Measurements from ENCODE around the gene TALDO1. TPM values are rescaled to one million over a fixed set of nuclear protein-coding genes. Genes with fewer than 3 reads are reported as not detected.

The TALDO1 gene
- total and polyA plus RNA-seq, 5 experiments from 2014 or later: 120 to 173 (median 160) TPM

GRCh38 chr11:776263-776560, 28.9 kb downstream of the TALDO1 start:
- DNase-seq (no peak), ATAC-seq (no peak)
- Mint-ChIP-seq H3K4me3 (peak overlapping the region; percentile 69 to 91 (median 76)), H3K27me3 (no peaks in the 10 kb centered on the region), H3K4me1 (peaks cover 5 to 37% (median 22%) of the 10 kb centered on the region in 4 donors), H3K9me3 (no peaks in the 10 kb centered on the region), H3K27ac (peak overlapping the region in 7 of 10 donors; percentile 43 to 87 (median 69)), H3K36me3 (no peaks in the 10 kb centered on the region)
- POLR2A ChIA-PET: interaction anchor here (0.9 to 3.1 kb wide), 7 partner anchors 10 to 216 kb away, joined by 3 to 10 read pairs (median 4); partner anchors contain the start of genes LMNTD2, PHRF1 and PNPLA2

DNA sequence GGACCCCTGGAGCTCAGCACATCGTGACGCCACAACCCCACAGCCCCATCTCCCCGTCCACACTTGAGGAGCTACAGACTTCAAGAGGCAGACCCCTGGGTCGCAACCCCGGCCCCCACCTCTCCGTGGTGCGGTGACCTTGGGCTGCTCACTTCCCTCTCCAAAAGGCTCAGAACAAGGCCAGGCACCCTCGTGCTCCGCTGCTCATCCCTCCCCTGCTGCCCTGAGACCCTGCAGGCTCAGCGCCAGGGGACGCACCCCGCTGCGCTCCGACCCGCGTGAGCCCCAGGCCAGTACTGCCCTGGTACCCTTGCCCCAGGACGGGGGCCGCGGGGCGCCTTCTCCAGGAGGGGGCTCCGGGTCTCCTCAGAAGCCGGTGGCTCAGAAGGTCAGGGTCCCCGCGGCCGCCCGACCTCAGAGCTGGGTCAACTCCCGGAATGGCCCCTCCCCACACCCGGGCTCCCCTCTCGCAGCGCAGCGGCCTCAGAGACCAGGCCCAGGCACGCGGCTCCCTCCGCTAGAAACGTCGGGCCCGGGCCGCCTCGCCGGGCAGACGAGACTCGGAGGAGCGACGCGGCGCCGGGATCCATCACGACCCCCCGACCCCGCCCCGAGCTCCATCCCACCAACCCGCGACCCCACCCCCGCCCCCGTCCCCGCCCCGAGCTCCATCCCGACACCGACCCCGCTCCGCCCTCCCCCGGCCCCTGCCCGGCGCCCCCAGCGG, 29.5 kb downstream of the TALDO1 start:
- peaks cover 5 to 41% (median 22%) of the 10 kb centered on the region in 4 donors for H3K4me1 Mint-ChIP-seq
- no peaks in the 10 kb centered on the region for H3K27me3 Mint-ChIP-seq
- no peaks in the 10 kb centered on the region for H3K36me3 Mint-ChIP-seq
- POLR2A ChIA-PET: interaction anchor here (0.9 to 4.2 kb wide), 9 partner anchors 9 to 200 kb away, joined by 3 to 29 read pairs (median 6); partner anchors contain the start of genes PHRF1, PNPLA2 and RPLP2
- peak overlapping the region; percentile 69 to 91 (median 76) for H3K4me3 Mint-ChIP-seq
- ATAC-seq (peak; percentile 45 to 56), DNase-seq (peak in 1 of 10 donors; percentile 28)
- H3K9me3 Mint-ChIP-seq: no peaks in the 10 kb centered on the region
- peak overlapping the region in 8 of 10 donors; percentile 43 to 88 (median 74) for H3K27ac Mint-ChIP-seq

- Mint-ChIP-seq H3K4me3 (peak within 1 kb of the TSS; percentile 72 to 92 (median 82)), H3K9me3 (no peaks in the 10 kb centered on the region), H3K36me3 (no peaks in the 10 kb centered on the region), H3K27me3 (no peaks in the 10 kb centered on the region), H3K4me1 (peaks cover 5 to 42% (median 22%) of the 10 kb centered on the region in 4 donors), H3K27ac (peak within 1 kb of the TSS in 8 of 10 donors; percentile 43 to 90 (median 80))
- POLR2A ChIA-PET: interaction anchor here (0.7 to 4.2 kb wide), 13 partner anchors 9 to 201 kb away, joined by 3 to 29 read pairs (median 5); partner anchors contain the start of genes PHRF1, PNPLA2 and RPLP2
- peak; percentile 86 to 89 for ATAC-seq
- peak; percentile 86 to 99 (median 93) for DNase-seq
Observed at GRCh38 chr11:777288-778255, 30.3 kb downstream of the TALDO1 start, which contains the start of gene GATD1. TSS of gene GATD1 (minus strand) at chr11:777487. CDS start at chr11:777462, 25 bp downstream.

DNA sequence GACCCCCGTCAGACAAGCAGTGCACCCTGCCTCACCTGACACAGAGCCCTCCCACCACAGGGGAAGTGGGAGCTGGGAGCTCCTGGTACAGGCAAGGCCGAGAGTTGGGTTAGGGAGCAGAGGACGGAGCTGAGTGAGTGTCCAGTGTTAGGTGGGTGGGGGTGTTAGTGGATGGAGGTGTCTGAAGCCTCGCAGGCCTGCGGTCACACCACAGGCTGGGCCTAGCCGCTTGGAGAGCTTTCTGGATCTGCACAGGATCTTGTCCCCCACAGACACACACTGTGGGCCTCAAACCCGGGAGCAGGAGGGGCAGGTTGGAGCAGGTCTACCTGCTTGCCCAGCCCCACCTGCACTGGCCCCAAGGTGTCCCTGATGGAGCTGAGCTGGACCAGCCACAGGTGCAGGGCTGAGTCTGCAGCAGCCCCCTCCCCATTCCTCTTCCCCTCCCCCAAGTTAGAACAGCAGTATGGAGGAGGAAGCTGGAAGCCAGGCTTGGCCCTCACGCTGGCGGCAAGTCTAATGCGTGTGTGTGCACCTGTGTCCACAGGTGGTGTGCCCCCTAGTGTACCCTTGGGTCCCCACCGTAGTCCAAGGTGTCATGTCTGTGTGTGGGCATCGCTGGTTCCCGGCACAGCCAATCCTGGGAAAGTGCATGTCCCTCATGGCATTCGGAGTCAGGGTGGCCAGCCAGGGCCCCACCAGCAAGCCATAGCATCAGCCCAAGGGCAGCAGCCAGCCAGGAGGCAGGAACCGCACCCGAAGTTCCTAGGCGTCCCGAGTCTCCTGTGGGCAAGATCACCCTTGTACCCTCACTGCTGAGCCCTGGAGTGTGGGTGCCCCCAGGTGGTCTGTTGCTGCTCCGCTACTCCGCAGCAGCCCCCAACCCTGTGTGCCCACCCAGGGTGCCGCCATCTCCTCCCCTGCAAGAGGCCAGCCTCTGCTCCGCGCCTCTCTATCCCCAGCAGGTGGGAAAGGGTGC, 32.0 kb downstream of the TALDO1 start:
- Mint-ChIP-seq H3K36me3 (peaks cover 0 to 4% (median 0%) of the 10 kb centered on the region in 3 donors), H3K4me1 (peaks cover 8 to 41% (median 24%) of the 10 kb centered on the region in 4 donors), H3K27me3 (no peaks in the 10 kb centered on the region), H3K9me3 (no peaks in the 10 kb centered on the region), H3K4me3 (peak overlapping the region; percentile 13 to 77 (median 42)), H3K27ac (peak overlapping the region in 5 of 10 donors; percentile 22 to 87 (median 69))
- ATAC-seq: no peak
- POLR2A ChIA-PET: interaction anchor here (0.7 to 4.2 kb wide), 4 partner anchors 17 to 89 kb away, joined by 3 to 29 read pairs (median 8); partner anchors contain the start of gene RPLP2
- no peak for DNase-seq

DNA sequence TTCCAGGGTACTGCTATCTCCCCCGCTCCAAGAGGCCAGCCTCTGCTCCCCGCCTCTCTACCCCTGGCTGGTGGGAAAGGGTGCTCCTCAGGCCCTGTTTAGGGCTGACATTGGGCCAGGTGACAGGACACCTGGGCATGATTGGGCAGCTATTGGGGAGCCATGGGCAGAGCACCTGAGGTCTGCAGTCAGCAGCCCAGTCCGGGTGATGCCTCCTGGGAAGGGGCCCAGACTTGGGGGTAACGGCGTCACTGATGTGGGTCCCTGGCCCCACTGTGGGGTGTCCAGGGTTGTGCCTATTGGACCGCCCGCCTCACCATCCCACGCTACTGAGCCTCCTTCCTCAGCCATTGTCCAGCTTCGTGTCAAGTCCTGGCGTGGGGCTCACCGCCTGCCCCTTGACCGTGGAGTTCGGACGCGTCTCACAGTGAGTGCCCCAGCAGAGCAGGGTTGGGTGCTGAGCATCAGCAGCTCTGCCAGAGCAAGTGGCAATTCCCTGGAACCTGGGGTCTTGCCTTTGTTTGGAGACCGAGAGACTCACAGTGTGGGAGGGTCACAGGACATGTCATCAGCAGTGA, 32.8 kb downstream of the TALDO1 start:
- Mint-ChIP-seq H3K27me3 (no peaks in the 10 kb centered on the region), H3K4me1 (peaks cover 8 to 34% (median 22%) of the 10 kb centered on the region in 4 donors), H3K36me3 (peaks cover 0 to 4% (median 0%) of the 10 kb centered on the region in 3 donors), H3K27ac (peak overlapping the region in 1 of 10 donors; percentile 4), H3K9me3 (no peaks in the 10 kb centered on the region), H3K4me3 (peak overlapping the region in 4 of 10 donors; percentile 27 to 65 (median 42))
- DNase-seq: no peak
- no peak for ATAC-seq
- POLR2A ChIA-PET: interaction anchor here (4.2 kb wide), 1 partner anchor 16 kb away, joined by 29 read pairs; no protein-coding TSS in a partner anchor

DNA sequence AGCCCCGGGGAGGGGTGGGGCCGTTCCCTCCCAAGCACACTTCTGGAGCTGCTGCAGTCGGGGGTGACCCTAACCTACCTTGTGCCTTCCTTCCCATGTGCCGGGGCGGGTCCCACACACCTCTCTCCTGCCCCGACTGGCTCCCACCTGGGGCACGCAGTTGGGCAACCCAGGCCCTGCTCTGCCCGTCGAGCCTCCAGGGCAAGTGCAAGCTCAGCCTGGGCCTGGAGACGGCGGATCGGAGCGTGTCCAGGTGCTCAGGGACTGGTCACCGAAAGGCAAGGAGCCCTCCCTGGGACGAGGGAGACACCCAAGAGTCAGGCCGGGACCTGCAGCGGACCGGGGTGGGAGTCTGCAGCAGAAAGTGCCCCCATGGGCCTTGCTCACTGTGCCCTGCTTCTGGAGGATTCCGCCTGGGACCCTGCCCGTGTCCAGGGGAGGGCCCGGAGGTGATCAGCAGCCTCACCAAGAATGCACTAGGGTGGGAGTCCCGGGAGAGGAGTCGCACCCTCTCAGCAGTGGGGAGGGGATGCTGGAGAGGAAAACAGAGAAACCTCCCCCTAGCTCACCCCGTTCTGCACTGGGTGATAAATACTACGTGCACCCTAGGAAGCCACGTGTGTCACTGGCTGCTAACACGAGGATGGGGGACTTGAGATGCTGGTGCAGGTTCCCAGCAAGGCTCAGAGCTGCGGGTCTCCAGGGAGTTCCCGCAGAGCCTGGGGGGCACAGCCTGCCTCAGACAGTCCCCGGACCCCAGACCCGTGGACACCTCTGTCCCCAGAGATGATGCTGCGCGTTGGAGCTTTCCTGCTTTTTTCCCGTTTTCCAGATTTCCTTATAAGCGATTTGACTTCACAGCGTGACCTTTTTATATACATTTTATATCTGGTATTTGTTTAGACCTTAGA, 35.3 kb downstream of the TALDO1 start:
- POLR2A ChIA-PET: interaction anchor here (0.8 kb wide), 1 partner anchor 10 kb away, joined by 3 read pairs; no protein-coding TSS in a partner anchor

GRCh38 chr11:783581-784015, 36.3 kb downstream of the TALDO1 start:
- DNase-seq: peak in 2 of 10 donors; percentile 3 to 27

More for the DNA sequence above, 35.3 kb downstream of the TALDO1 start:
- Mint-ChIP-seq H3K9me3 (no peaks in the 10 kb centered on the region), H3K4me3 (no peak overlapping the region), H3K27me3 (no peaks in the 10 kb centered on the region), H3K4me1 (peaks cover 5 to 28% (median 12%) of the 10 kb centered on the region in 4 donors), H3K36me3 (peaks cover 0 to 4% (median 0%) of the 10 kb centered on the region in 3 donors), H3K27ac (no peak overlapping the region)
- no peak for ATAC-seq
- peak in 1 of 10 donors; percentile 2 for DNase-seq

DNA sequence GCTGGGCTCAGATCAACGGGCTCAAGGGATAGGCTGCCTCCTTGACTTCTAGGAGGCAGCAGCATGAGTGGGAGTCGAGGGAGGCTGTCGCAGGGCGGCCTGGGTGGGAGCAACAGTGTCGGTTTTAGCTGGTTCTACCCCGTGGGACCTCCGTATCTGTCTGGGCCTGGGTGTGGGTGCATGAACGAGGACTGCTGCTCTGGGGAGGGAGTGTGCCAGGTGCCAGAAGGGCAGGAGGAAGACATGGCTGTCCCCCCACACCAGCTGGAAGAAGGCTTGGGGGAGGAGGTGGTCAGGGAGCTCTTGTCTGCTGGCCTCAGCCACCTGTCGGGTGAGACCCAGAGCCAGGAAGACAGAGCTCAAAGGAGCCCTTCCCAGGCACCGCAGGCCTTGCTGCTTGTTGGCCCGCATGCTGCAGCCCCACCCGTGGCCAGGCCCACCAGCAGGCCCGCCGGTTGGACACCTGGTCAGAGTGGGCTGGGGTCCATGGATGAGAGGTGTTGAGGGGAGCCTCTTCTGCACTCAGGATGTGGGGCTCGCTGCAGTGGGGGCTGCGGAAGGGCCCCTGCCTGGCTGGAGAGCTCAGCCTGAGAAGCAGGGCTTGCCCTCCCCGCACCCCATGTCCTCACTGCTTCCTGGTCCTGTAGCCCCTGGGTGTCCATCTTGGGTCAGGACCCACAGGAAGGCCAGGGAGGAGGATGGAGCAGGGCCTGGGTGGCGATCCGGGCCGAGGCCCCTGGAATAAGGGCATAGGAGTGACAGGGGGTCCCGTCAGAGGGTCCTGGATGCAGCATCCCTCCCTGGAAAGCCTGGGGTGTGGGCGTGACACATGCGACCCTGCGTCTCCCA, 39.2 kb downstream of the TALDO1 start:
- H3K4me1 Mint-ChIP-seq: peaks cover 9 to 19% (median 17%) of the 10 kb centered on the region in 4 donors
- POLR2A ChIA-PET: interaction anchor here (1.0 to 2.0 kb wide), 5 partner anchors 8 to 49 kb away, joined by 3 to 6 read pairs (median 4); no protein-coding TSS in a partner anchor
- DNase-seq: no peak
- peak overlapping the region in 3 of 10 donors; percentile 40 to 53 (median 44) for H3K27ac Mint-ChIP-seq
- no peak for ATAC-seq
- H3K27me3 Mint-ChIP-seq: peaks cover 0 to 5% (median 0%) of the 10 kb centered on the region in 5 donors
- H3K4me3 Mint-ChIP-seq: peak overlapping the region in 1 of 10 donors; percentile 11
- H3K36me3 Mint-ChIP-seq: peaks cover 0 to 8% (median 4%) of the 10 kb centered on the region in 3 donors
- H3K9me3 Mint-ChIP-seq: no peaks in the 10 kb centered on the region

More at GRCh38 chr11:783581-784015, 36.3 kb downstream of the TALDO1 start:
- POLR2A ChIA-PET: interaction anchor here (0.8 to 1.0 kb wide), 2 partner anchors 9 to 195 kb away, joined by 3 read pairs; no protein-coding TSS in a partner anchor
- peaks cover 0 to 4% (median 0%) of the 10 kb centered on the region in 3 donors for H3K36me3 Mint-ChIP-seq
- ATAC-seq: peak; percentile 57 to 85
- peaks cover 9 to 28% (median 16%) of the 10 kb centered on the region in 4 donors for H3K4me1 Mint-ChIP-seq
- H3K27ac Mint-ChIP-seq: peak overlapping the region in 1 of 10 donors; percentile 55
- peaks cover 0 to under 1% (median 0%) of the 10 kb centered on the region in 5 donors for H3K27me3 Mint-ChIP-seq
- no peak overlapping the region for H3K4me3 Mint-ChIP-seq
- no peaks in the 10 kb centered on the region for H3K9me3 Mint-ChIP-seq

- POLR2A ChIA-PET: interaction anchor here (0.9 to 2.0 kb wide), 3 partner anchors 9 to 50 kb away, joined by 3 to 6 read pairs (median 4); no protein-coding TSS in a partner anchor
- H3K36me3 Mint-ChIP-seq: peaks cover 0 to 11% (median 4%) of the 10 kb centered on the region in 3 donors
- no peak overlapping the region for H3K27ac Mint-ChIP-seq
- H3K9me3 Mint-ChIP-seq: no peaks in the 10 kb centered on the region
- peaks cover 9 to 17% (median 16%) of the 10 kb centered on the region in 4 donors for H3K4me1 Mint-ChIP-seq
- H3K27me3 Mint-ChIP-seq: peaks cover 0 to 5% (median 0%) of the 10 kb centered on the region in 5 donors
- DNase-seq (no peak), ATAC-seq (no peak)
- no peak overlapping the region for H3K4me3 Mint-ChIP-seq
Observed at GRCh38 chr11:787084-787675, 39.9 kb downstream of the TALDO1 start.

Data from naive thymus-derived CD8-positive, alpha-beta T cell (primary cell).